AG09319 (cell line): ENCODE results near the gene CD93.

Experiments
- DNase-seq: peaks from one replicate; pipeline ENCODE4 v3.0.0-alpha.2; 2010; ENCODE audit warnings: low read depth; ENCODE audit errors: extremely low read depth
- TF ChIP-seq, protein P1 (sequence below): IDR thresholded peaks from 2 replicates; pipeline ENCODE4 v1.5.1; 2011; ENCODE audit warnings: low read depth, mild to moderate bottlenecking, inconsistent platforms, low read length, moderate library complexity

The CD93 gene

DNA sequence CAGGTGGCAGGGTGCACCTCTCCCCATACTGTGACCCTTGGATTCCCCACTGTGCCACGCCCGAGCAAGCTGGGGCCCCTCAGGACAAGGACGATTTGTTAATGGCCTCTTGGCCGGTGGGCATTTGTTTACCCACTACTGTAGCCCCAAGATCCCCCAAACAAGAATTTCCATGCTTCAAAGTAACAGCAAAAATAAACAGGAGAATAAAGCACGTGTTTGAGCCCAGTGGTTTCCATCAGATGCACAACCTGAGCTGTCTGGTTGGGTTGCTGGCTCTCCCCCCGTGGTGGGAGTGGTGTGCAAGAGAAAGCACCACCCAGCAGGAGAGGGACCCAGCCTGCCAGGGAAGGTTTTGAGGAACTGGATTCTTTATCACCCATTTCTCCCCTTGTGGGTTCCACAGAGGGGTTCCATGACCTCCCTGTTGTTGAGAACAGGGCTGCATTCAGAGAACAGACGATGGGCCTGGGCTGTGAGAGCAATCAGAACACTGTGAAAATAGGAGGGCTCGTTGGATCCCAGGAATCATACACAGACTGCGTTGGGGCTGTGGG lies 4.8 kb downstream of the CD93 start:
- TF ChIP-seq, protein P1, sequence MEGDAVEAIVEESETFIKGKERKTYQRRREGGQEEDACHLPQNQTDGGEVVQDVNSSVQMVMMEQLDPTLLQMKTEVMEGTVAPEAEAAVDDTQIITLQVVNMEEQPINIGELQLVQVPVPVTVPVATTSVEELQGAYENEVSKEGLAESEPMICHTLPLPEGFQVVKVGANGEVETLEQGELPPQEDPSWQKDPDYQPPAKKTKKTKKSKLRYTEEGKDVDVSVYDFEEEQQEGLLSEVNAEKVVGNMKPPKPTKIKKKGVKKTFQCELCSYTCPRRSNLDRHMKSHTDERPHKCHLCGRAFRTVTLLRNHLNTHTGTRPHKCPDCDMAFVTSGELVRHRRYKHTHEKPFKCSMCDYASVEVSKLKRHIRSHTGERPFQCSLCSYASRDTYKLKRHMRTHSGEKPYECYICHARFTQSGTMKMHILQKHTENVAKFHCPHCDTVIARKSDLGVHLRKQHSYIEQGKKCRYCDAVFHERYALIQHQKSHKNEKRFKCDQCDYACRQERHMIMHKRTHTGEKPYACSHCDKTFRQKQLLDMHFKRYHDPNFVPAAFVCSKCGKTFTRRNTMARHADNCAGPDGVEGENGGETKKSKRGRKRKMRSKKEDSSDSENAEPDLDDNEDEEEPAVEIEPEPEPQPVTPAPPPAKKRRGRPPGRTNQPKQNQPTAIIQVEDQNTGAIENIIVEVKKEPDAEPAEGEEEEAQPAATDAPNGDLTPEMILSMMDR: no peak
- DNase-seq: no peak

DNA sequence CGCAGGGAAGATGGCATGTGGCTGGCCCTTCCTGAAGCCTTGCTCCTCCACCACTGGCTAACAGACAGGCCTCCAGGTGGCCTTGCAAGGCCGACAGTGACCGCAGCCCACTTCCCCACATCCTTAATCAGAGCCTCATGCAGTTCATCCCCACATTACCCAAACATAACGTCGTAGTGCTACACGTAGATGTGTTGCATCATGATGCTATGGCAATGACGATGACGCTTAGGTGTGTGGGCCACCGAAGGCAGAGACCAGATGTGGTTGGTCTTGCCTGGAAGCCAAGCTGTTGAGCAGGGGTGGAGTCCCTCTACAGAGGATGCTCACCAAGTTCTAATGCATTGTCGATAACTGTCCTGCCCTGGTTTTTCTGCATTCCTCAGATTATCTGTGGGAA lies 5.6 kb downstream of the CD93 start:
- TF ChIP-seq, protein P1: no peak
- no peak for DNase-seq

DNA sequence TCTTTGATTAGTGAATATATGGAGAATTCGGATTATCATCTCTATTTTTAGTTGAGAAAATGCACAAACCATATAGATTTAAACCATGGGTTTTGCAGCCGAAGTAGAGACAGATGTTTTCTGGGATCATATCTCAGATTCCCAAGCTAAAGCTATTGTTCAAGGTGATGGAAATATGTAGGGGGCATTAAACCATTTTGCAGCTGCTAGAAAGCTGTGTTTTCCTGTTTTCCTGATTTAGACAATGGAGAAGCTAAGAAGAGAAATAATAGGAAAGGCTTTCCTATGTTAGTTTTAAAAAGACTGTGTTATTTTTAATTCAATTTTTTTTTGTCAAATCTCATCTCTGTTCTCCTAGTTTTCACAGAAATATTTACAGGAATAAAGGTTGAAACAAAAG lies 6.2 kb downstream of the CD93 start:
- DNase-seq: no peak
- TF ChIP-seq, protein P1: no peak

DNA sequence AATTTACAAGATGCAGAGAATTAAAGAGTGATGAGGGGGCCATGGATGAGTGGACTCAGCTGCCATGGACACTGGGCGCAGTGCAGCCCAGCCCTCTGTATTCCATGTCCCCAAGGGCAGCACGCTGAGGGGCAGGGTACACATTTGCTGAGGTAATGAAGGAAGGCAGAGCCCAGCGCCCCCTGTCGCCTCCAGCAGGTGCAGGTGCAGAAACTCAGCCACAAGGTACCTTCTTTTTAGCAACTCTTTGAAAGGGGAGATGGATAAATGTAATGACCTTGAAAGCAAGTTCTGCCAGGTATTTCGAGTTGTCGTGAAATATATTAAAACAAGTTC lies 7.1 kb downstream of the CD93 start:
- DNase-seq: no peak
- TF ChIP-seq, protein P1: peak; percentile 10

DNA sequence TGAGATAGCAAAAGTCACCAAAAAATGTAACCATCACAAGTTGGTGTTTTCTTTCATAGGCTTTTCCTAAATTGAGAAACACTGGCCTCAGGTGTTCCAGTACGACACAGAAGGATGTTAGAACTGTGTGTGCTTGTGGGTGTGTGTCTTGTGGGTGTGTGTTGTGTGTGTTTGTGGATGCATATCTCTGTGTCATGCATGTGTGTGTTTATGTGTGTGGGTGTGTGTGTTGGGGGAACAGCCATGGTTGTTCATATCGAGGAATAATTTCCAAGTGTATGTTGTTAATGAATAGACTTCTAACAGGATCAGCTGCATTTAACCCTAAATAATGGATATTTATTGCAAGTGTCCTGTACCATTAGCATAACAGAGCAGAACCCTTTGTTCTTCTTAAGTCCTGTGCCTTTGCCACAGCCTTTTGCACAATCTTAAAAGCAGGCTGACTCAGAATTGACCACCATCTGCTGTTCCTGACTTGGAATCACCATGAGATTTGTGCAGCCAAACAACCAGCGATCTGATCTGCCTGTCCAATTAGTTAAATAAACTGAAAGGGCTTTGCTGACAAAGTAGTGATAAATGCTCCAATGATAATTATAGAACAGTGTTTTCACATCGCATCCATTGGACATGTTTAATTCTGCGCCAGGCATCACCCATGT lies 7.6 kb downstream of the CD93 start:
- peak; percentile 10 for DNase-seq

DNA sequence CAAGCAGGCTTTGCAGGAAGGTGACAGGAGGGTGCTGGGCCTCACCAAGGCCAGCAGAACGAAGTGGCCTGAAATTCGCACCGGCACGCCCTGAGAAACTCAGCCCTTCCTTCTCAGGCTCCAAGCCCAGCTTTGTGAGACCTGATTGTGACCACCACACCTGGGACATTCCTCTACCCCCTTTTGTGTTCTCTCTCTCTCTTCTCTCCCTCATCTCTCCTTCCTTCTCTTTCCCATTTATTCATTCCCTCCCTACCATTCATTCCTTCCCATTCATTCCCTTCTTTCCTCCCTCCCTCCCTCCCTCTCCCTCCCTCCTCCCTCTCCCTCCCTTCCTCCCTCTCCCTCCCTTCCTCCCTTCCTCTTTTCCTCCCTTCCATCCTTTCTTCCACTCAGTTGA lies 8.8 kb downstream of the CD93 start:
- TF ChIP-seq, protein P1: no peak
- DNase-seq: no peak

More for the DNA sequence above, 7.6 kb downstream of the CD93 start:
- TF ChIP-seq, protein P1: no peak

DNA sequence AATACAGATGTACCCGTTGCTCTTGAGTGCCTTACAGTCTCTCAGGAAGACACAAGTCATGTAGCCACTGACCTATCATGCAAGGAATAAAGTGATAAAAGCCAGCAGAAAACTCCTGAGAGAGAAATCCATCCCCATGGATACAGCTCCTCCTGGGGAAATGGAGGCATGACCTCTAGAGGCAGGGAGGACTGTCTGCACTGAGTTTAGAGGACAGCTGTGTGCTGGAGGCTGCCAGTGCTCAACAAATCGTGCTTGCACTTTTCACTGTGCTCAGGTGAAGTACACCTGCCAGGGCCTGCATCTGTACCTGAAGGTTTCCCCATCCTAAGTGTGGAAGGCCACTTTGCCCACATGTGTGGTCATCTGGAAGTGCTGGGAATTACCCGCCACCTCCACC lies 12.1 kb downstream of the CD93 start:
- TF ChIP-seq, protein P1: no peak
- DNase-seq: no peak
